AG10803 (cell line): ENCODE results near the gene ANO9.

Experiments used
- DNase-seq: peaks from one replicate; pipeline ENCODE4 v3.0.0; 2010; ENCODE audit warnings: low read depth
- H3K4me3 ChIP-seq: 2 replicates; pipeline ENCODE4 v1.5.1; 2011; ENCODE audit warnings: mild to moderate bottlenecking, low read length, control low read depth
- TF ChIP-seq, protein P1 (sequence below): conservative IDR thresholded peaks from 2 replicates; pipeline ENCODE4 v1.5.1; 2011; ENCODE audit warnings: mild to moderate bottlenecking, low read length, control low read depth, inconsistent platforms

ANO9 gene

DNA sequence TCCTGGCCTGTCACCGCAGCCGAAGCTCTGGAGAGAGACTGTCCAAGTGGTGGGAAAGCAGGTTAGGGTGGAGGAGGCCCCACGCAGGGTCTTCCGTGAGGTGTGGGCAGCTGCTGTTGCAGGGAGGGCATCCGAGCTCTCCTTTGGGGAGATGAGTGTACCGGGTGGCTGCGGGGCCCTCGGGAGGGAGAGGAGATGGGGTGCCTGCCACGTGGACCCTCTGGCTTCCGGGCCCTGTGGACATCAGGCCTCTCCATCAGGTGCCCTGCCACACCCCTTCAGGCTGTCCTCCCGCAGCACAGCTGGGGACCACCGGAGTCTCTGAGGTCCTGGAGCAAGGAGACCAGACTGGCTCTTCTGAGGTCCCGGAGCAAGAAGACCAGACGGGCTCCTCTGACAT is 9.9 kb upstream of the ANO9 start:
- peak overlapping the region; percentile 81 for H3K4me3 ChIP-seq

DNA sequence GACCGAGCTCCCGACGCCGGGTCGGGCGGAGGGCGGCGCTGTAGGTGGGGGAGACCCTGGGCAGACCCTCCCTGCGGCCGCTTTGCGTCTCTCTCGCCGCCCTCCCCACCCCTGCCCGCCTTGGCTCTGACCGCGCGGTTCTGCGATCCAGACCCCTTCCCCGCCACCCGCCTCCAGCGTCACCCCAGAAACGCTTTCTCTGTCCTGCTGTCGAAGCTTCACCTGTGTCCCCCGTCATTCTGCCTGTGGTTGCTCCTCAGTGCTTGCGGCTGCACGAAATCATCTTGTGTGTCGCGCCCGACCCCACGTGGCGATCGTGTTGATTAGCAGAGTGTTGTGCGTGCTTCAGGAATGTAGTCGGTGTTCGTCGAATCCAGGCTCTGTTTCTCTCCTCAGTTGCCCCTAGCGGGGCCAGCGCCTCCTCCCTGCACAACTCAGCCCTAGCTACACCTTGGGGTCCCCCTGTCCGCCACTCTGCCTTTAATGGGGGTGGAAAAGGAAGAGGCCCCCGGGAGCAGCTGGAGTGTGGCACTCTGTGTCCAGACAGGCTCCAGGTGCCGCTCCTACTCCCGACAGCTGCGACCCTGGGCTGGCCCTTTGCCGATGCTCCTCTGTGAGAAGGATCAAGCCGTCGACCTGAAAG is 9.1 kb upstream of the ANO9 start:
- TF ChIP-seq, protein P1, sequence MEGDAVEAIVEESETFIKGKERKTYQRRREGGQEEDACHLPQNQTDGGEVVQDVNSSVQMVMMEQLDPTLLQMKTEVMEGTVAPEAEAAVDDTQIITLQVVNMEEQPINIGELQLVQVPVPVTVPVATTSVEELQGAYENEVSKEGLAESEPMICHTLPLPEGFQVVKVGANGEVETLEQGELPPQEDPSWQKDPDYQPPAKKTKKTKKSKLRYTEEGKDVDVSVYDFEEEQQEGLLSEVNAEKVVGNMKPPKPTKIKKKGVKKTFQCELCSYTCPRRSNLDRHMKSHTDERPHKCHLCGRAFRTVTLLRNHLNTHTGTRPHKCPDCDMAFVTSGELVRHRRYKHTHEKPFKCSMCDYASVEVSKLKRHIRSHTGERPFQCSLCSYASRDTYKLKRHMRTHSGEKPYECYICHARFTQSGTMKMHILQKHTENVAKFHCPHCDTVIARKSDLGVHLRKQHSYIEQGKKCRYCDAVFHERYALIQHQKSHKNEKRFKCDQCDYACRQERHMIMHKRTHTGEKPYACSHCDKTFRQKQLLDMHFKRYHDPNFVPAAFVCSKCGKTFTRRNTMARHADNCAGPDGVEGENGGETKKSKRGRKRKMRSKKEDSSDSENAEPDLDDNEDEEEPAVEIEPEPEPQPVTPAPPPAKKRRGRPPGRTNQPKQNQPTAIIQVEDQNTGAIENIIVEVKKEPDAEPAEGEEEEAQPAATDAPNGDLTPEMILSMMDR, result peak; percentile 25
- DNase-seq, result peak; percentile 66
- peak overlapping the region; percentile 81 for H3K4me3 ChIP-seq

More for the DNA sequence above, 9.9 kb upstream of the ANO9 start:
- TF ChIP-seq, protein P1, result no peak
- no peak for DNase-seq

DNA sequence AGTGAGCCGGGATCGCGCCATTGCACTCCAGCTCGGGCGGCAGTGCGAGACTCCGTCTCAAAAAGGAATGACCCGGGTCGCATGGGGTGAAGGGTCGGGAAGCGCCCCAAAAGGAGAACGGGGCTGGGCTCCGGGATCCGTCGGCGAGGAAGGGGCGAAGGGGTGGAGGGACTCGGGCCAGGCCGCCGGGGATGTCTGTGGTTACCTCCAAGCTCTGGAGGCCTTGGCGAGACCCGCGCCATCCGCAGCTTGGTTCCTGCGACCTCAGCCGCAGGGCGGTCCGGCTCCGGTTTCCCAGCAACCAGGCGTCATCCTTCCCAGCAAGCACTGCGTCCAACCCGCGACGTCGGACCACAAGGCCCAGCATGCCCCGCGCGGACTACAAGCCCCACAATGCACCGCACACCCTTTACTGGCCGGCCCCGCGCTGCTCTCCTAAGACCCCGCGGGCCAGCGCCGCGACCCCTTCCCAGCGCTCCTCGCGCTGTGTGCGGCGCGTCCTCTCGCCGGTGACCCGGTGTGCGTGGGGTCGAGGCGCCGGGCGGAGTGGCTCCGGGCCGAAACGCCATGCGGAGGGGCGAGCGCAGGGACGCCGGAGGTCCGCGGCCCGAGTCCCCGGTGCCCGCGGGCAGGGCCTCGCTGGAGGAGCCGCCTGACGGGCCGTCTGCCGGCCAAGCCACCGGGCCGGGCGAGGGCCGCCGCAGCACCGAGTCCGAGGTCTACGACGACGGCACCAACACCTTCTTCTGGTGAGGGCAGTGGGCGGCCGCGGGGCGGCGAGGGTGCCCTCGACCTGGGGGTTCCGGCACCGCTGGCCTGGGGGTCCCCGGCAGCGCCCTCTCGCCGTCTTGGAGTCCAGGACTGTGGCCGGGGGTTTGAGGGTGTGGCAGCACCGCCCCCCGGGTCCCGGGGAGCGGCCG is 8.3 kb upstream of the ANO9 start, which contains the start of gene PTDSS2:
Gene PTDSS2, plus strand, starts transcription at position 391 of the 920 bp plus-strand sequence. Its CDS starts 177 bp downstream, at position 568.
- H3K4me3 ChIP-seq, result peak within 1 kb of the TSS; percentile 81
- TF ChIP-seq, protein P1, result no peak
- peak; percentile 94 for DNase-seq

DNA sequence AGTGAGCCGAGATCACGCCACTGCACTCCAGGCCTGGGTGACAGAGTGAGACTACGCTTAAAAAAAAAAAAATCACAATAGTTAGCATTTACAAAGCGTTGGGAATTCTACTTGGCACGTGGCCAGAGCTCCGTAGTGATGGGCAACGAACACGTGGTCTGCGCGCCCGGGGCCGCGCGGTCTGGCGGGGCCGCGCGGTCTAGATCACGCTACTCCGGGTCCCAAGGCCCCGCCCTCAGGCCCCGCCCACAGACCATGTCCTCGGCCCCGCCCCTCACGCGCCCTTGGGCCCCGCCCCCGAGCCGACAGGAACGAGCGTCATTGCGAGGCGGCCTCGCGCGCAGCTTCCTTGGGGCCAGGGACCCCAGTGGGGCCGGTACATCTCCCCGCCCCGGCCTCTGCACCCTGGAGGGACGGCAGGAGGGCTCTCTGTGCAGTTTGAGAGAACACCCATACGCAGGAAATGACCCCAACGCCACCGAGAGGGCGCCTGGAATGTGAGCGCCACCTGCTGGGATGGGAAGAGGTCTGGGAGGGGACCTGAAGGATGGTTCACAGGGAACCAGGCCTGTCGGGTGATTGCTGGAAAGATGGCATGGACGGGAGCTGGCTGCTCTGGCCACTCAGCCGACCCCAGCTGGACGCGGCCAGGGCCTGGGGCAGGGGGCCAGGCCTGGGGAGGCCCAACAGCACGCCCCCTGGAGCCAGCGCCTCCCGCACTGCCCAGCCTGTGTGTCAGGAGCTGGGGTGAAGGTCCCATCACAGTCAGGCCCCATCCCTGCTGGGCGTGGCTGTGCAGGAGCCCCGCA is 6.3 kb upstream of the ANO9 start:
- TF ChIP-seq, protein P1, result peak; percentile 86

DNA sequence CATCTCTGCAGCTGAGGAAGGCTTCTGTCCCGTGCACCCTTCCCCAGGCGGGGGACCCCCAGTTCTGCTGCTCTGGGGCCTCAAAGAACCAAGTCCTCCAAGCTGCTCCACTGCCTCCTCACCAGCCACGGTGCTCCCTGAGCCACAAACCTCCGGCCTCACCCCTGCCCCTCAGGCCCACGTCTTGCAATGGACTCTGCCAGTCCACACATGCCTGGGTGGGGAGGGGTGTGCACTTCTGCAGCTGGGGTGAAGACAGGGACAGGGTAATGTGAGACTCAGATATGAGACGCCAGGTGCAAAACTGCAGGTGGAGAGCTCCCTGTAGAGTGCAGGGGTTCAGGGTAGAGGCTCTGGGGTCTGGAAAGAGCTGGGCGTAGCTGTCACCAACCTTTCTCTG is 5.1 kb upstream of the ANO9 start:
- TF ChIP-seq, protein P1, result no peak
- DNase-seq, result no peak
- H3K4me3 ChIP-seq, result no peak overlapping the region

More for the DNA sequence above, 6.3 kb upstream of the ANO9 start:
- peak; percentile 85 for DNase-seq
- H3K4me3 ChIP-seq, result peak overlapping the region; percentile 78

DNA sequence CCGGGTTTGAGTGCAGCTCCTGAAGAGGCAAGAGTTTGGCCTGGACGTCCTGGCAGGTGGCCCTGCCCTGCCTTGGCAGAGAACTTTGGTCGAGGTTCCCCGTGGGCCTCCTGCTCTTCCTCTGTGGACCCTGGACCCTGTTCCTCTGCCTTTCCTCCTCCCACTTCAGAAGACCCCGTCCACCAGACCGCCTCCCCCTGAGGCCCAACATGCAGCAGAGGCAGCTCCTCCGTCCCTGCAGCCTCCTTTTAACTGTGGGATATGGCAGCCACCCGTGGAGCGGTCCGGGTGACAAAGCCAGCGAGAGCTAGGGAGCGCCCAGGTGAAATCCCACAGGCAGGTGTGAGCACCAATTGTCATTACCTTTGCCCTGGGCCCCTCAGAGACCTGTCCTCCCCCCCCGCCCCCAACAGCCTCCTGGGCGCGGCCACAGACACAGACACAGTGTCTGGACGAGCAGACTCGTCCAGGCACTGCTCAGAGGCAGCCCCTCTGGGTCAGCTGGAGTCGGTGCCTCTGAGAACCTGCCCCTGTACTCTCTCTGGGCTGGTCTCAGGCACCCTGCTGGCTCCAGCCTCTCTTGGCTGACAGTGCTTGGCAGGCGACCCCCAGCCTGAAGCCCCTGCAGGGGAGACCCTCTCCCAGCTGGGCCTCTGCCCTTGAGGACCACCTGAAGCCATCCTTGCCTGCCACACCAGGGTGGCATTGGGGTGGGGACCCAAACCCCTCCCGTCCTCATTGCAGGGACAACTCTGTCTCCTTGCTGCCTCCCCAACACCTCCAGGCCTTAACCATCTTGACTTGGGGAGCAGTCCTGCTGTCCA is 4.2 kb upstream of the ANO9 start:
- TF ChIP-seq, protein P1, result no peak
- DNase-seq, result no peak
- H3K4me3 ChIP-seq, result no peak overlapping the region
